Right atrium auricular region (tissue), 2 donors: ENCODE data around the gene CDKAL1. TPM values are rescaled to one million over a fixed set of nuclear protein-coding genes. Genes with fewer than 3 reads are reported as not detected.

Source experiments
- DNase-seq: peaks from one replicate; pipeline ENCODE4 v3.0.0-alpha.2; 2019; ENCODE audit warnings: low spot score
- H3K27ac ChIP-seq, 2 donors: fragments of 200-600 bp; sonication (generic); 1 replicate in 1 of 2; 2 replicates in 1 of 2; pipeline ENCODE4 v1.5.1; 2016 to 2019
- H3K27me3 ChIP-seq, 2 donors: fragments of 200-600 bp; sonication (generic); one replicate each; pipeline versions ENCODE4 v1.5.1 to v1.6.0; 2017 to 2019
- H3K36me3 ChIP-seq: fragments of 200-600 bp; sonication (generic); one replicate; pipeline ENCODE4 v1.5.1; 2016
- H3K4me1 ChIP-seq, 2 donors: fragments of 200-600 bp; sonication (generic); one replicate each; pipeline versions ENCODE4 v1.5.1 to v1.6.0; 2017 to 2019
- H3K4me3 ChIP-seq, 2 donors: fragments of 200-600 bp; sonication (generic); 1 replicate in 1 of 2; 2 replicates in 1 of 2; pipeline ENCODE4 v1.5.1; 2017 to 2019; ENCODE audit warnings: mild to moderate bottlenecking in 1 of 2, moderate library complexity in 1 of 2
- H3K9me3 ChIP-seq, 2 donors: fragments of 200-600 bp; sonication (generic); one replicate each; pipeline ENCODE4 v1.5.1; 2019
- total RNA-seq, 2 donors: library from RNA; depleted of rRNA; stranded (reverse); fragments of >200 nt; gene quantifications; one replicate each; pipeline ENCODE4 v1.1.0, GENCODE V29; 2016
- TF ChIP-seq, protein P1 (sequence below), 2 donors: fragments of 200-600 bp; sonication (generic); IDR thresholded peaks; one replicate each; pipeline ENCODE4 v1.5.1; 2019; ENCODE audit warnings: antibody characterized with exemption in 2 of 2

The CDKAL1 gene
- total RNA-seq, 2 donors from 2014 or later = 8.8 to 10.5 TPM

- H3K27me3 ChIP-seq = no peaks in the 10 kb centered on the region
- DNase-seq = no peak
- H3K9me3 ChIP-seq = peaks cover 0 to 9% of the 10 kb centered on the region in 2 donors
- no peak overlapping the region for H3K27ac ChIP-seq
- peaks cover 0 to 5% of the 10 kb centered on the region in 2 donors for H3K4me1 ChIP-seq
- TF ChIP-seq, protein P1, sequence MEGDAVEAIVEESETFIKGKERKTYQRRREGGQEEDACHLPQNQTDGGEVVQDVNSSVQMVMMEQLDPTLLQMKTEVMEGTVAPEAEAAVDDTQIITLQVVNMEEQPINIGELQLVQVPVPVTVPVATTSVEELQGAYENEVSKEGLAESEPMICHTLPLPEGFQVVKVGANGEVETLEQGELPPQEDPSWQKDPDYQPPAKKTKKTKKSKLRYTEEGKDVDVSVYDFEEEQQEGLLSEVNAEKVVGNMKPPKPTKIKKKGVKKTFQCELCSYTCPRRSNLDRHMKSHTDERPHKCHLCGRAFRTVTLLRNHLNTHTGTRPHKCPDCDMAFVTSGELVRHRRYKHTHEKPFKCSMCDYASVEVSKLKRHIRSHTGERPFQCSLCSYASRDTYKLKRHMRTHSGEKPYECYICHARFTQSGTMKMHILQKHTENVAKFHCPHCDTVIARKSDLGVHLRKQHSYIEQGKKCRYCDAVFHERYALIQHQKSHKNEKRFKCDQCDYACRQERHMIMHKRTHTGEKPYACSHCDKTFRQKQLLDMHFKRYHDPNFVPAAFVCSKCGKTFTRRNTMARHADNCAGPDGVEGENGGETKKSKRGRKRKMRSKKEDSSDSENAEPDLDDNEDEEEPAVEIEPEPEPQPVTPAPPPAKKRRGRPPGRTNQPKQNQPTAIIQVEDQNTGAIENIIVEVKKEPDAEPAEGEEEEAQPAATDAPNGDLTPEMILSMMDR (IDR thresholded peaks at IDR 0.05) = no peak
- no peaks in the 10 kb centered on the region for H3K36me3 ChIP-seq
- H3K4me3 ChIP-seq = no peak overlapping the region
Observed at GRCh38 chr6:21181866-21182265, 647.6 kb downstream of the CDKAL1 start.

DNA sequence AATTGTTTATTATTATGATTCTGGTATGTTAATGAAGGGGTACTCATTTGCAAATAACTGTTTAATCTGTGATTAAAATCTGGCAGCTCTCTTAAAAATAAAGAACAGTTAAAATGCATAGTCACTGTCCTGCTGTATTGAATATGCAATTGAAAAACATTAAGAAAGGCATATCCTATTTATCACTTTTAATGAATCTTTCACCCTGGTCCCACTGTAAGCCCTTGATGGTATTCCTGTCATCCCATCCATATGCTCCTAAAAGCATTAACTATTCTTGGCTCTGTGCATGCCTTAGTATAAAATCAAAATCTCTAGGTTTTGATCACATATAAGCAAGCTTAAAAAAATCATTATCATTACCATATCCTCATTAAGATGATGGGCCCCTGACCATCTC lies 648.3 kb downstream of the CDKAL1 start:
- peaks cover 0 to 9% of the 10 kb centered on the region in 2 donors for H3K9me3 ChIP-seq
- peaks cover 0 to 5% of the 10 kb centered on the region in 2 donors for H3K4me1 ChIP-seq
- no peak overlapping the region for H3K27ac ChIP-seq
- no peaks in the 10 kb centered on the region for H3K36me3 ChIP-seq
- H3K4me3 ChIP-seq = no peak overlapping the region
- TF ChIP-seq, protein P1 (IDR thresholded peaks at IDR 0.05) = no peak
- no peaks in the 10 kb centered on the region for H3K27me3 ChIP-seq
- no peak for DNase-seq

- TF ChIP-seq, protein P1 (IDR thresholded peaks at IDR 0.05) = no peak
- no peaks in the 10 kb centered on the region for H3K27me3 ChIP-seq
- no peak overlapping the region for H3K4me3 ChIP-seq
- no peaks in the 10 kb centered on the region for H3K36me3 ChIP-seq
- no peak for DNase-seq
- H3K9me3 ChIP-seq = peaks cover 0 to 1% of the 10 kb centered on the region in 2 donors
- no peak overlapping the region for H3K27ac ChIP-seq
- peaks cover 0 to 24% of the 10 kb centered on the region in 2 donors for H3K4me1 ChIP-seq
Observed at GRCh38 chr6:21185861-21186478, 651.7 kb downstream of the CDKAL1 start.

DNA sequence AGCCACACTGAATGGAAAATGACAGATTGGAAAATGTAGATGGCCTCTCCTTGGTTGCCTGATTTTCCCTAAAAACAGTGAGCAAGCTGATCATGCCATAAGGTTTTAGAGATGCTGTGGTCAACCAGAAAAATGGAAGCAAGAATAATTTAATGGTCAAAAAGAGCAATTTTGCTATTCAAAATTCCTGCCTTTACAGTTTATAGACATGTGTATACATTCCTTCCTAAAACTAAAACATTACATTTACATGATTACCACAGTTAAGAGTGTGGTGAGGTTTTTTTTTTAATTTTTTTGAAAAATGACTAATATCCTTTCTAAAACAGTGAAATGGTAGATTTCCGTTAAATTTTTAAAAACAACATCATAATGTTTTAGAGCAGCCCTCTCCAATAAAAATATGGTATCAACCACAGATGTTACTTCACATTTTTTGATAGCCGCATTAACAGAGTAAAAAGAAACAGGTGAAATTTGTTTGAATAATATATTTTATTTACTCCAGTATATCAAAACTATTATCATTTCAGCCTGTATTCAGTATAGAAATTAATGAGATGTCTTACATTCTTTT lies 652.3 kb downstream of the CDKAL1 start:
- TF ChIP-seq, protein P1 (IDR thresholded peaks at IDR 0.05) = no peak
- Histone ChIP-seq H3K36me3 (no peaks in the 10 kb centered on the region), H3K4me1 (peaks cover 0 to 24% of the 10 kb centered on the region in 2 donors), H3K27ac (no peak overlapping the region), H3K27me3 (no peaks in the 10 kb centered on the region), H3K4me3 (no peak overlapping the region), H3K9me3 (no peaks in the 10 kb centered on the region)
- DNase-seq = no peak

GRCh38 chr6:21187485-21187884 lies 653.2 kb downstream of the CDKAL1 start:
- no peaks in the 10 kb centered on the region for H3K27me3 ChIP-seq
- no peak for DNase-seq
- no peak overlapping the region for H3K4me3 ChIP-seq
- no peaks in the 10 kb centered on the region for H3K9me3 ChIP-seq
- TF ChIP-seq, protein P1 (IDR thresholded peaks at IDR 0.05) = no peak
- H3K36me3 ChIP-seq = no peaks in the 10 kb centered on the region
- no peak overlapping the region for H3K27ac ChIP-seq
- H3K4me1 ChIP-seq = peaks cover 0 to 24% of the 10 kb centered on the region in 2 donors
